Karpas-422 (cell line): ENCODE data around the gene AEN. TPM values are rescaled to one million over a fixed set of nuclear protein-coding genes. Genes with fewer than 3 reads are reported as not detected.

Experiments used
- DNase-seq: peaks from one replicate; pipeline ENCODE4 v3.0.0-alpha.2; 2015
- H2AFZ ChIP-seq: fragments of 200-600 bp; sonication (generic); 2 replicates; pipeline ENCODE4 v1.6.1; 2014; ENCODE audit warnings: antibody characterized with exemption, low read length, mixed read lengths
- H3K27ac ChIP-seq: fragments of 200-600 bp; sonication (generic); 2 replicates; pipeline ENCODE4 v1.5.1; 2014; ENCODE audit warnings: mild to moderate bottlenecking, low read length, moderate library complexity
- H3K27me3 ChIP-seq: fragments of 200-600 bp; sonication (generic); 2 replicates; pipeline ENCODE4 v1.6.1; 2014; ENCODE audit warnings: low read length, mixed read lengths
- H3K36me3 ChIP-seq: fragments of 200-600 bp; sonication (generic); 2 replicates; pipeline ENCODE4 v1.6.1; 2014; ENCODE audit warnings: low read length, mixed read lengths; ENCODE audit not compliant: insufficient read depth
- H3K4me1 ChIP-seq: fragments of 200-600 bp; sonication (generic); 2 replicates; pipeline ENCODE4 v1.6.1; 2014; ENCODE audit warnings: mild to moderate bottlenecking, low read length, mixed read lengths
- H3K4me2 ChIP-seq: fragments of 200-600 bp; sonication (generic); 2 replicates; pipeline ENCODE4 v1.6.1; 2014; ENCODE audit warnings: low read length, low read depth, mild to moderate bottlenecking; ENCODE audit not compliant: poor library complexity, severe bottlenecking
- H3K4me3 ChIP-seq: fragments of 200-600 bp; sonication (generic); 2 replicates; pipeline ENCODE4 v1.5.1; 2014; ENCODE audit warnings: mild to moderate bottlenecking, antibody characterized with exemption, low read length, mixed read lengths
- H3K79me2 ChIP-seq: fragments of 200-600 bp; sonication (generic); 2 replicates; pipeline ENCODE4 v1.6.1; 2014; ENCODE audit warnings: mild to moderate bottlenecking, low read length, mixed read lengths
- H3K9ac ChIP-seq: fragments of 200-600 bp; sonication (generic); 2 replicates; pipeline ENCODE4 v1.6.0; 2014; ENCODE audit warnings: low read length
- H3K9me2 ChIP-seq: fragments of 200-600 bp; sonication (generic), shearing (Covaris generic); replicated peaks from 2 replicates; pipeline ENCODE4 v1.6.0; 2014; ENCODE audit warnings: mild to moderate bottlenecking, low read length, moderate library complexity; ENCODE audit not compliant: insufficient read depth
- H3K9me3 ChIP-seq: fragments of 300-700, 200-600 bp; sonication (generic); 2 replicates; pipeline ENCODE4 v1.6.1; 2014; ENCODE audit warnings: low read length, mixed read lengths
- H4K20me1 ChIP-seq: fragments of 200-600 bp; sonication (generic); 2 replicates; pipeline ENCODE4 v1.6.1; 2014; ENCODE audit warnings: mild to moderate bottlenecking, antibody characterized with exemption, low read length, low read depth; ENCODE audit not compliant: insufficient read depth
- small RNA-seq: library from RNA; depleted of rRNA; stranded (forward); fragments of <200 nt; gene quantifications from one replicate; pipeline ENCODE3, GENCODE V24; 2014
- total RNA-seq: library from RNA; depleted of rRNA; stranded (reverse); fragments of >200 nt; shearing (Covaris generic); gene quantifications from 2 replicates; pipeline ENCODE4 v1.2.3, GENCODE V29; 2014; ENCODE audit warnings: low replicate concordance; rRNA removed

AEN gene
- total RNA-seq, 1 experiment from 2014 or later = 18.1 TPM

- no peak overlapping the region for H3K4me2 ChIP-seq
- DNase-seq = no peak
Measured at GRCh38 chr15:88678755-88679154, 57.6 kb downstream of the AEN start.

DNA sequence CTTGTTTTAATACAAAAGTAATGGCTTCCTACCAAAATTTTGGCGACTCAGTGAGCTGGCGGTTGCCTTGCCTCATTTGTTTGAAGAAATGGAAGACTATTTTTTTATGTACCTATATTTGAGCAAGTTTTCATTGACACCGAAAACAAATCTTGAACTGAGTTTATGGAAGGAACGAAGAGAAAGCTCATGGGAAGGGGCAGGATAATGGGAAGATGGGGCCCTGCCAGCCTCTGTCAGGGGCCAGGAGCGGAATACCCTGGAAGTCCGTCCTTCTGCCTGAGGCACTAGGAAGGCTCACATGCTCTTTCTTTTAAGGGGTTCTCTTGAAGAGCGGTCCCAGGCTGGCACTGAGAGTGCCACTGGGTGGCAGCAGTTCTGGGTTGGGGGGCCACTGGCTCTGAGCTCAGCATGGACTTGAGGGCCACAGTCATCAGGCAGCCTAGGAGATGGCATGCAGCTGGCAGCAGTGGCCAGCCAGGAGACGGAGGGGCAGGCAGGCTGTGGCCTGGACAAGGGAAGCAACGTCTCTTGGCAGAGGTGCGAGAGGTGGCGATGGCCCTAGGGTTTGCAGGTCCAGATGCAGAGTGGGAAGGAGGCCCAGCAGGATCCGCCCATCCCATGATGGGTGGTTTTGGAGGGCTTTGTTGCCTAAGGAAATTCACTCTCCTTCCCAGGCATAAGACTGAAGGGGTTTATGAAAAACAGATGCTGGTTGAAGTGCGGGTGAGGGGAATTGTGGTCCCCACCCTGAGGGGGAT lies 59.3 kb downstream of the AEN start:
- no peak overlapping the region for H2AFZ ChIP-seq
- no peaks in the 10 kb centered on the region for H3K4me1 ChIP-seq

More at GRCh38 chr15:88678755-88679154, 57.6 kb downstream of the AEN start:
- H3K36me3 ChIP-seq = no peaks in the 10 kb centered on the region
- H3K9me2 ChIP-seq = no peaks in the 10 kb centered on the region
- no peaks in the 10 kb centered on the region for H3K4me1 ChIP-seq
- no peaks in the 10 kb centered on the region for H3K9me3 ChIP-seq
- no peaks in the 10 kb centered on the region for H3K27me3 ChIP-seq
- no peaks in the 10 kb centered on the region for H4K20me1 ChIP-seq
- no peak overlapping the region for H3K4me3 ChIP-seq
- no peak overlapping the region for H3K9ac ChIP-seq
- H2AFZ ChIP-seq = no peak overlapping the region
- H3K27ac ChIP-seq = no peak overlapping the region
- no peaks in the 10 kb centered on the region for H3K79me2 ChIP-seq

DNA sequence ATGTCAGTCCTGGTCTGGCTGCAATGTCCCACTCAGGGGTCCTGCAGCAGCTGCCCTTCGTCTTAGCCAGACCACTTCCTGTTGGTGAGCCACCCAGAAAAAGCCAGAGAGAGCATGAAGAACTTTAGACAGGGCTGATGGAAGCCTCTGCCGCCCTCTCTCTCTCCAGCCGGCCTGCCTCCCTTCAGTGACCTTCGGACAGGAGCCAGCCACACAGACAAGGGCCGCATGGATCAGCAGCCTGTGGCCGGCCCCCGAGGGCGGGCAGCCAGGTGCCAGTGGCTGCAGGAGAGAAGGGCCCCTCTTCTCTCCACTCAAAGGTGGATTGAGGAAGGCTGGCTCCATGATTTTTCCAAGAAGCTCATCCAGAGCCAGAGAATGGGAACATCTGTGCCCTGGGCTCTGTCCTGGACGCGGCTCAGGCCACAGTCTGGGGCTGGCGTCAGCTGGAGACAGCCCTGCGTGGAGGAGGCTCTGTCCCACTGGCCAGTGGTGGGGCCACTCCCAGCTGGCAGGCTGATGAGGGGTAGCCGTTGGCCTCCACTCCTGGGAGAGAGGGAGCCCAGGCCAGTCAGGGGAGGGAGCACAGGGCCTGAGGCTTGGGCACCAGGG lies 60.6 kb downstream of the AEN start:
- Histone ChIP-seq H3K27ac (no peak overlapping the region), H3K79me2 (no peaks in the 10 kb centered on the region), H3K36me3 (no peaks in the 10 kb centered on the region), H3K27me3 (no peaks in the 10 kb centered on the region), H4K20me1 (no peaks in the 10 kb centered on the region), H3K4me1 (no peaks in the 10 kb centered on the region), H3K4me3 (no peak overlapping the region), H3K4me2 (no peak overlapping the region), H3K9me2 (no peaks in the 10 kb centered on the region), H3K9me3 (no peaks in the 10 kb centered on the region), H2AFZ (no peak overlapping the region), H3K9ac (no peak overlapping the region)
- DNase-seq = no peak

More for the DNA sequence above, 59.3 kb downstream of the AEN start:
- H3K36me3 ChIP-seq = no peaks in the 10 kb centered on the region
- no peak for DNase-seq
- no peak overlapping the region for H3K4me3 ChIP-seq
- no peak overlapping the region for H3K4me2 ChIP-seq
- H3K27me3 ChIP-seq = no peaks in the 10 kb centered on the region
- H3K79me2 ChIP-seq = no peaks in the 10 kb centered on the region
- no peak overlapping the region for H3K9ac ChIP-seq
- H3K27ac ChIP-seq = no peak overlapping the region
- no peaks in the 10 kb centered on the region for H4K20me1 ChIP-seq
- no peaks in the 10 kb centered on the region for H3K9me3 ChIP-seq
- H3K9me2 ChIP-seq = no peaks in the 10 kb centered on the region

Small RNAs within 50 kb of the gene (small RNA-seq; reads per million reads assigned to genes)
- gene MIR1179 = 0.12 reads per million
- gene MIR7-2 = not detected

Other genes starting within 250 kb of the AEN start
- 23.0 and 26.6 TPM in 2 replicates for gene MRPL46, start 154.0 kb upstream of the AEN start, total RNA-seq
- 48.8 TPM in 2 replicates for gene MRPS11, start 153.6 kb upstream of the AEN start, total RNA-seq
- gene DET1, start 74.7 kb upstream of the AEN start, total RNA-seq = 6.2 and 14.4 TPM in 2 replicates
- gene ISG20, start 17.7 kb downstream of the AEN start, total RNA-seq = 112 and 259 TPM in 2 replicates
- not detected in 2 replicates for gene ACAN, start 182.1 kb downstream of the AEN start, total RNA-seq